GM23338 (cell line): ENCODE results near the gene RELCH. TPM values are rescaled to one million over a fixed set of nuclear protein-coding genes. Genes with fewer than 3 reads are reported as not detected.

Experiments used
- ATAC-seq: fragments of 200-7000 bp; cut with Tn5 transposase; 3 replicates; pipeline ENCODE4 v1.9.1; 2020
- DNase-seq: peaks from one replicate; pipeline ENCODE4 v3.0.0-alpha.2; 2015; ENCODE audit warnings: low spot score
- H2AFZ ChIP-seq: fragments of 200-600 bp; sonication (generic); 2 replicates; pipeline ENCODE4 v1.8.0; 2016; ENCODE audit warnings: antibody characterized with exemption, mild to moderate bottlenecking, moderate library complexity
- H3F3A ChIP-seq: fragments of 200-600 bp; sonication (generic); replicated peaks from 2 replicates; pipeline ENCODE4 v1.8.0; 2017; ENCODE audit warnings: antibody characterized with exemption, mixed run types, low read depth
- H3K27ac ChIP-seq: fragments of 200-600 bp; sonication (generic); 2 replicates; pipeline ENCODE4 v1.6.1; 2016; ENCODE audit warnings: low read depth
- H3K27me3 ChIP-seq: fragments of 200-600 bp; sonication (generic); 2 replicates; pipeline ENCODE4 v1.8.0; 2016; ENCODE audit warnings: mild to moderate bottlenecking, mixed run types, moderate library complexity; ENCODE audit not compliant: insufficient read depth
- H3K36me3 ChIP-seq: fragments of 200-600 bp; sonication (generic); 2 replicates; pipeline ENCODE4 v1.8.0; 2016; ENCODE audit warnings: mild to moderate bottlenecking; ENCODE audit not compliant: insufficient read depth
- H3K4me1 ChIP-seq: fragments of 200-600 bp; sonication (generic); 2 replicates; pipeline ENCODE4 v1.8.0; 2016; ENCODE audit warnings: mild to moderate bottlenecking, moderate library complexity; ENCODE audit not compliant: insufficient read depth
- H3K4me2 ChIP-seq: fragments of 200-600 bp; sonication (generic); 2 replicates; pipeline ENCODE4 v1.7.1; 2017; ENCODE audit warnings: mixed run types
- H3K4me3 ChIP-seq: fragments of 200-600 bp; sonication (generic); 2 replicates; pipeline ENCODE4 v1.6.1; 2016; ENCODE audit warnings: mixed run types
- H3K79me2 ChIP-seq: fragments of 200-600 bp; sonication (generic); replicated peaks from 2 replicates; pipeline ENCODE4 v1.8.0; 2017; ENCODE audit warnings: mild to moderate bottlenecking; ENCODE audit not compliant: insufficient read depth
- H3K9me2 ChIP-seq: fragments of 200-600 bp; sonication (generic); 2 replicates; pipeline ENCODE4 v1.8.0; 2017; ENCODE audit not compliant: insufficient read depth
- H4K20me1 ChIP-seq: fragments of 200-600 bp; sonication (generic); replicated peaks from 2 replicates; pipeline ENCODE4 v1.8.0; 2017; ENCODE audit warnings: mild to moderate bottlenecking; ENCODE audit not compliant: insufficient read depth
- H3K27ac Mint-ChIP-seq: 2 replicates; pipeline ENCODE4 v1.8.0; 2020; ENCODE audit warnings: inconsistent platforms, mild to moderate bottlenecking, moderate library complexity, mixed read lengths
- H3K27me3 Mint-ChIP-seq: 3 replicates; pipeline ENCODE4 v1.8.0; 2022; ENCODE audit warnings: low read depth, mild to moderate bottlenecking, moderate library complexity, mixed read lengths, inconsistent platforms; ENCODE audit not compliant: insufficient read depth, poor library complexity
- H3K36me3 Mint-ChIP-seq: 3 replicates; pipeline ENCODE4 v1.8.0; 2021; ENCODE audit warnings: low read depth, mild to moderate bottlenecking, inconsistent platforms, moderate library complexity, mixed read lengths
- H3K4me1 Mint-ChIP-seq: 3 replicates; pipeline ENCODE4 v1.8.0; 2020; ENCODE audit warnings: mild to moderate bottlenecking, inconsistent platforms, mixed read lengths
- H3K4me3 Mint-ChIP-seq: 3 replicates; pipeline ENCODE4 v1.8.0; 2021; ENCODE audit warnings: moderate library complexity, mild to moderate bottlenecking, inconsistent platforms, mixed read lengths
- H3K9me3 Mint-ChIP-seq: 3 replicates; pipeline ENCODE4 v1.8.0; 2020; ENCODE audit warnings: moderate library complexity, mild to moderate bottlenecking, inconsistent platforms, mixed read lengths
- CREB1 ChIP-seq: fragments of 250-450 bp; sonication (Bioruptor Pico); IDR thresholded peaks from 2 replicates; pipeline ENCODE4 v1.5.0; 2020; ENCODE audit warnings: low read depth, mild to moderate bottlenecking, moderate library complexity
- ETS1 ChIP-seq: IDR thresholded peaks from 2 replicates; pipeline ENCODE4 v1.6.1; 2016; ENCODE audit warnings: antibody characterized with exemption
- EZH2 ChIP-seq: fragments of 200-600 bp; sonication (generic); IDR thresholded peaks from one replicate; pipeline ENCODE4 v1.8.0; 2017; ENCODE audit warnings: antibody characterized with exemption, mild to moderate bottlenecking, low read depth; ENCODE audit not compliant: unreplicated experiment
- EZH2phosphoT487 ChIP-seq: fragments of 200-600 bp; sonication (generic); IDR thresholded peaks from one replicate; pipeline ENCODE4 v1.8.1; 2018; ENCODE audit warnings: antibody characterized with exemption; ENCODE audit not compliant: unreplicated experiment
- JUNB ChIP-seq: IDR thresholded peaks from one replicate; pipeline ENCODE4 v1.6.1; 2016; ENCODE audit warnings: antibody characterized with exemption; ENCODE audit not compliant: unreplicated experiment
- NANOG ChIP-seq: IDR thresholded peaks from 2 replicates; pipeline ENCODE4 v1.6.1; 2016; ENCODE audit warnings: antibody characterized with exemption, borderline replicate concordance
- REST ChIP-seq: IDR thresholded peaks from one replicate; pipeline ENCODE4 v1.6.1; 2018; ENCODE audit warnings: antibody characterized with exemption; ENCODE audit not compliant: unreplicated experiment
- STAT1 ChIP-seq: IDR thresholded peaks from one replicate; pipeline ENCODE4 v1.6.1; 2016; ENCODE audit warnings: antibody characterized with exemption; ENCODE audit not compliant: unreplicated experiment
- ZNF114 ChIP-seq: fragments of 250-450 bp; sonication (Bioruptor Pico); IDR thresholded peaks from 2 replicates; pipeline ENCODE4 v1.5.0; 2020; ENCODE audit warnings: mild to moderate bottlenecking, moderate library complexity
- ZNF331 ChIP-seq: fragments of 250-450 bp; sonication (Bioruptor Pico); IDR thresholded peaks from 2 replicates; pipeline ENCODE4 v1.5.0; 2020; ENCODE audit warnings: low read depth, mild to moderate bottlenecking, moderate library complexity
- ZNF462 ChIP-seq: fragments of 250-450 bp; sonication (Bioruptor Pico); IDR thresholded peaks from 2 replicates; pipeline ENCODE4 v1.5.0; 2020; ENCODE audit warnings: mild to moderate bottlenecking, moderate library complexity
- polyA plus RNA-seq: library from polyadenylated mRNA; unstranded; fragments of >200 nt; fragmentation: Nextera tagmentation; extraction: Ambion mirVana; gene quantifications from 2 replicates; pipeline ENCODE4 v1.2.1, GENCODE V29; 2016
- total RNA-seq: library from RNA; depleted of rRNA; stranded (reverse); fragments of >200 nt; shearing (Covaris generic); gene quantifications from 2 replicates; pipeline ENCODE4 v1.2.3, GENCODE V29; 2014

RELCH gene
- total and polyA plus RNA-seq, 2 experiments from 2014 or later: 8.8 to 56.4 TPM

GRCh38 chr18:62346333-62347088, 159.5 kb downstream of the RELCH start (continued):
- TF ChIP-seq ZNF462 (CRISPR knock-in tag) (no peak), CREB1 (no peak), ZNF114 (CRISPR knock-in tag) (no peak), NANOG (no peak), ZNF331 (no peak), ETS1 (no peak), EZH2phosphoT487 (no peak)

- Histone ChIP-seq H3K27ac (peak overlapping the region; percentile 30), H3K79me2 (no peaks in the 10 kb centered on the region), H3K9me2 (no peaks in the 10 kb centered on the region), H3K36me3 (no peaks in the 10 kb centered on the region), H4K20me1 (no peaks in the 10 kb centered on the region), H3K27me3 (no peaks in the 10 kb centered on the region), H3K4me3 (0 out of 2 replicates have a peak overlapping the region, but pooled peaks have one; percentile 21), H2AFZ (no peak overlapping the region), H3F3A (no peaks in the 10 kb centered on the region; the same call in 1 of the 2 replicates), H3K4me2 (peak overlapping the region; percentile 59), H3K4me1 (peaks cover 43% of the 10 kb centered on the region)
- Mint-ChIP-seq H3K4me1 (peaks cover 50% of the 10 kb centered on the region), H3K36me3 (peaks cover 6% of the 10 kb centered on the region; the same call in 2 of the 3 replicates), H3K9me3 (no peaks in the 10 kb centered on the region), H3K27ac (peak overlapping the region; percentile 46; the same call in 1 of the 2 replicates), H3K27me3 (peaks cover 10% of the 10 kb centered on the region), H3K4me3 (peak overlapping the region; percentile 26; the same call in 1 of the 3 replicates)
- DNase-seq (peak; percentile 44), ATAC-seq (peak; percentile 47)
- TF ChIP-seq EZH2phosphoT487: no peak
- no peak for TF ChIP-seq ETS1
- TF ChIP-seq CREB1: no peak
- TF ChIP-seq EZH2: no peak
- TF ChIP-seq JUNB: no peak
- no peak for TF ChIP-seq STAT1
- TF ChIP-seq NANOG: no peak
- TF ChIP-seq REST: no peak
Measured at GRCh38 chr18:62347089-62347506, 160.0 kb downstream of the RELCH start.
